ENCODE data around the gene MICALL2.

The MICALL2 gene

GRCh38 chr7:1458683-1459511 lies at the start of gene MICALL2:
Gene MICALL2, minus strand, starts transcription at chr7:1459470. Its CDS starts 144 bp downstream, at chr7:1459326.
- peak; percentile 95 for DNase-seq (ENCODE audit: low spot score)

GRCh38 chr7:1508277-1508758 lies 49.0 kb upstream of the MICALL2 start:
- no peak for DNase-seq (ENCODE audit: low spot score)

GRCh38 chr7:1505731-1506550 lies 46.7 kb upstream of the MICALL2 start:
- DNase-seq (ENCODE audit: low spot score) = no peak

GRCh38 chr7:1503816-1504775 lies 44.8 kb upstream of the MICALL2 start, which contains the start of gene INTS1:
Gene INTS1, minus strand, starts transcription at chr7:1504389. Its CDS starts 429 bp downstream, at chr7:1503960.
- DNase-seq (ENCODE audit: low spot score) = peak; percentile 98

- DNase-seq (ENCODE audit: low spot score) = no peak
Measured at GRCh38 chr7:1503390-1503789, 44.1 kb upstream of the MICALL2 start.

- no peak for DNase-seq (ENCODE audit: low spot score)
Measured at GRCh38 chr7:1502845-1503244, 43.6 kb upstream of the MICALL2 start.

- DNase-seq (ENCODE audit: low spot score) = no peak
Measured at GRCh38 chr7:1501487-1502270, 42.4 kb upstream of the MICALL2 start.

- DNase-seq (ENCODE audit: low spot score) = no peak
Measured at GRCh38 chr7:1500064-1500807, 41.0 kb upstream of the MICALL2 start.

- no peak for DNase-seq (ENCODE audit: low spot score)
Measured at GRCh38 chr7:1499367-1500029, 40.2 kb upstream of the MICALL2 start.

GRCh38 chr7:1498370-1499305 lies 39.4 kb upstream of the MICALL2 start:
- DNase-seq (ENCODE audit: low spot score) = no peak

- no peak for DNase-seq (ENCODE audit: low spot score)
Measured at GRCh38 chr7:1497293-1497927, 38.1 kb upstream of the MICALL2 start.

- no peak for DNase-seq (ENCODE audit: low spot score)
Measured at GRCh38 chr7:1496531-1497292, 37.4 kb upstream of the MICALL2 start.

GRCh38 chr7:1495564-1496242 lies 36.4 kb upstream of the MICALL2 start:
- DNase-seq (ENCODE audit: low spot score) = no peak

- no peak for DNase-seq (ENCODE audit: low spot score)
Measured at GRCh38 chr7:1494866-1495563, 35.7 kb upstream of the MICALL2 start.

- no peak for DNase-seq (ENCODE audit: low spot score)
Measured at GRCh38 chr7:1494447-1494846, 35.2 kb upstream of the MICALL2 start.

- DNase-seq (ENCODE audit: low spot score) = no peak
Measured at GRCh38 chr7:1493571-1493970, 34.3 kb upstream of the MICALL2 start.
